ENCODE results near the gene COG5. TPM values are rescaled to one million over a fixed set of nuclear protein-coding genes. Genes with fewer than 3 reads are reported as not detected.

Gene COG5
- total RNA-seq, 1 experiment from 2014 or later = 38.5 TPM

GRCh38 chr7:107196834-107197610 lies 366.7 kb downstream of the COG5 start:
- DNase-seq (ENCODE audit: low read depth) = no peak
- in situ Hi-C loops (cut with HindIII; ENCODE audit: low pct_unique_long_range_greater_than_20kb, low sequenced_read_pairs) = no loop called here

- no peak for DNase-seq (ENCODE audit: low read depth)
- in situ Hi-C loops (cut with HindIII; ENCODE audit: low pct_unique_long_range_greater_than_20kb, low sequenced_read_pairs) = no loop called here
Observed at GRCh38 chr7:107194052-107194451, 369.7 kb downstream of the COG5 start.

GRCh38 chr7:107190090-107190489 lies 373.6 kb downstream of the COG5 start:
- in situ Hi-C loops (cut with HindIII; ENCODE audit: low pct_unique_long_range_greater_than_20kb, low sequenced_read_pairs) = no loop called here
- DNase-seq (ENCODE audit: low read depth) = no peak

GRCh38 chr7:107187774-107188173 lies 375.9 kb downstream of the COG5 start:
- in situ Hi-C loops (cut with HindIII; ENCODE audit: low pct_unique_long_range_greater_than_20kb, low sequenced_read_pairs) = no loop called here
- no peak for DNase-seq (ENCODE audit: low read depth)

GRCh38 chr7:107186240-107186639 lies 377.5 kb downstream of the COG5 start:
- no peak for DNase-seq (ENCODE audit: low read depth)
- in situ Hi-C loops (cut with HindIII; ENCODE audit: low pct_unique_long_range_greater_than_20kb, low sequenced_read_pairs) = no loop called here

- in situ Hi-C loops (cut with HindIII; ENCODE audit: low pct_unique_long_range_greater_than_20kb, low sequenced_read_pairs) = no loop called here
- DNase-seq (ENCODE audit: low read depth) = peak; percentile 47
Observed at GRCh38 chr7:107185716-107186115, 378.0 kb downstream of the COG5 start.

- in situ Hi-C loops (cut with HindIII; ENCODE audit: low pct_unique_long_range_greater_than_20kb, low sequenced_read_pairs) = no loop called here
- DNase-seq (ENCODE audit: low read depth) = no peak
Observed at GRCh38 chr7:107181172-107181571, 382.5 kb downstream of the COG5 start.

GRCh38 chr7:107180378-107180777 lies 383.3 kb downstream of the COG5 start:
- in situ Hi-C loops (cut with HindIII; ENCODE audit: low pct_unique_long_range_greater_than_20kb, low sequenced_read_pairs) = no loop called here
- peak; percentile 46 for DNase-seq (ENCODE audit: low read depth)

- in situ Hi-C loops (cut with HindIII; ENCODE audit: low pct_unique_long_range_greater_than_20kb, low sequenced_read_pairs) = no loop called here
- DNase-seq (ENCODE audit: low read depth) = peak; percentile 28
Observed at GRCh38 chr7:107179326-107180164, 384.2 kb downstream of the COG5 start.

GRCh38 chr7:107173691-107174406 lies 389.9 kb downstream of the COG5 start:
- in situ Hi-C loops (cut with HindIII; ENCODE audit: low pct_unique_long_range_greater_than_20kb, low sequenced_read_pairs) = loop anchor here (25.0 kb wide), 1 partner anchor 387 kb away; no protein-coding TSS in a partner anchor
- no peak for DNase-seq (ENCODE audit: low read depth)

- DNase-seq (ENCODE audit: low read depth) = no peak
- in situ Hi-C loops (cut with HindIII; ENCODE audit: low pct_unique_long_range_greater_than_20kb, low sequenced_read_pairs) = loop anchor here (25.0 kb wide), 1 partner anchor 386 kb away; no protein-coding TSS in a partner anchor
Observed at GRCh38 chr7:107173191-107173590, 390.5 kb downstream of the COG5 start.

GRCh38 chr7:107172276-107173032 lies 391.3 kb downstream of the COG5 start:
- in situ Hi-C loops (cut with HindIII; ENCODE audit: low pct_unique_long_range_greater_than_20kb, low sequenced_read_pairs) = loop anchor here (25.0 kb wide), 1 partner anchor 385 kb away; no protein-coding TSS in a partner anchor
- DNase-seq (ENCODE audit: low read depth) = no peak

GRCh38 chr7:107171496-107171895 lies 392.2 kb downstream of the COG5 start:
- in situ Hi-C loops (cut with HindIII; ENCODE audit: low pct_unique_long_range_greater_than_20kb, low sequenced_read_pairs) = loop anchor here (25.0 kb wide), 1 partner anchor 384 kb away; no protein-coding TSS in a partner anchor
- DNase-seq (ENCODE audit: low read depth) = no peak

GRCh38 chr7:107170051-107170915 lies 393.4 kb downstream of the COG5 start:
- in situ Hi-C loops (cut with HindIII; ENCODE audit: low pct_unique_long_range_greater_than_20kb, low sequenced_read_pairs) = loop anchor here (25.0 kb wide), 1 partner anchor 383 kb away; no protein-coding TSS in a partner anchor
- DNase-seq (ENCODE audit: low read depth) = no peak

GRCh38 chr7:107169120-107170050 lies 394.3 kb downstream of the COG5 start:
- peak; percentile 96 for DNase-seq (ENCODE audit: low read depth)
- in situ Hi-C loops (cut with HindIII; ENCODE audit: low pct_unique_long_range_greater_than_20kb, low sequenced_read_pairs) = loop anchor here (25.0 kb wide), 1 partner anchor 382 kb away; no protein-coding TSS in a partner anchor
